Stomach (tissue), 4 donors: ENCODE results near the gene SMC1B.

Experiments used
- EP300 ChIP-seq: sonication (generic); formaldehyde crosslinking; IDR thresholded peaks from one replicate; pipeline ENCODE4 v1.6.1; 2017; ENCODE audit warnings: antibody characterized with exemption
- POLR2A ChIP-seq, 4 donors: fragments of 450-650 bp; IDR thresholded peaks; one replicate each; pipeline ENCODE4 v1.6.1; 2016; ENCODE audit warnings: antibody characterized with exemption in 4 of 4, control low read depth in 2 of 4, mild to moderate bottlenecking in 1 of 4, moderate library complexity in 1 of 4
- TF ChIP-seq, protein P1 (sequence below), 7 experiments: fragments of 450-650 bp in 4 of 7; fragments of 200-600 bp in 3 of 7; sonication (generic) in 3 of 7; IDR thresholded peaks; one replicate each; pipeline ENCODE4 v1.5.1; 2016 to 2019; ENCODE audit warnings: antibody characterized with exemption in 7 of 7, control low read depth in 2 of 7, mild to moderate bottlenecking in 1 of 7

DNA sequence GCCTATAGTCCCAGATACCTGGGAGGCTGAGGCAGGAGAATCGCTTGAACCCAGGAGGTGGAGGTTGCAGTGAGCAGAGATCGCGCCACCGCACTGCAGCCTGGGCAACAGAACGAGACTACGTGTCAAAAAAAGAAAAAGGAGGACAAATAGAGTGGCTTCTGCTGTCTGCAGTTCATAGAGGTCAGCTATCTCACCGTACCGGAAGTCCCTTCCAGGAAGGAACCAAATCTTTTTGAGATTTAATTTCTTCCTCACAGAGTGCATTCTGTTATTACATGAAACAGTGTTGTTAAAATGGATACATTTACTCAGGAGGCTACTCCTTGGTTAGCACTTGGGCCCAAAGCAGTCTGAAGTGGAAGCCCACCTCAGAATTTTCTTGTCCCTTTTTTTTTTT, 70.3 kb downstream of the SMC1B start:
- TF ChIP-seq, protein P1, sequence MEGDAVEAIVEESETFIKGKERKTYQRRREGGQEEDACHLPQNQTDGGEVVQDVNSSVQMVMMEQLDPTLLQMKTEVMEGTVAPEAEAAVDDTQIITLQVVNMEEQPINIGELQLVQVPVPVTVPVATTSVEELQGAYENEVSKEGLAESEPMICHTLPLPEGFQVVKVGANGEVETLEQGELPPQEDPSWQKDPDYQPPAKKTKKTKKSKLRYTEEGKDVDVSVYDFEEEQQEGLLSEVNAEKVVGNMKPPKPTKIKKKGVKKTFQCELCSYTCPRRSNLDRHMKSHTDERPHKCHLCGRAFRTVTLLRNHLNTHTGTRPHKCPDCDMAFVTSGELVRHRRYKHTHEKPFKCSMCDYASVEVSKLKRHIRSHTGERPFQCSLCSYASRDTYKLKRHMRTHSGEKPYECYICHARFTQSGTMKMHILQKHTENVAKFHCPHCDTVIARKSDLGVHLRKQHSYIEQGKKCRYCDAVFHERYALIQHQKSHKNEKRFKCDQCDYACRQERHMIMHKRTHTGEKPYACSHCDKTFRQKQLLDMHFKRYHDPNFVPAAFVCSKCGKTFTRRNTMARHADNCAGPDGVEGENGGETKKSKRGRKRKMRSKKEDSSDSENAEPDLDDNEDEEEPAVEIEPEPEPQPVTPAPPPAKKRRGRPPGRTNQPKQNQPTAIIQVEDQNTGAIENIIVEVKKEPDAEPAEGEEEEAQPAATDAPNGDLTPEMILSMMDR (IDR thresholded peaks at IDR 0.05) = no peak
- TF ChIP-seq POLR2A (IDR thresholded peaks at IDR 0.05) = no peak
- no peak for TF ChIP-seq EP300
